ENCODE results near the gene IQCK.

IQCK gene

DNA sequence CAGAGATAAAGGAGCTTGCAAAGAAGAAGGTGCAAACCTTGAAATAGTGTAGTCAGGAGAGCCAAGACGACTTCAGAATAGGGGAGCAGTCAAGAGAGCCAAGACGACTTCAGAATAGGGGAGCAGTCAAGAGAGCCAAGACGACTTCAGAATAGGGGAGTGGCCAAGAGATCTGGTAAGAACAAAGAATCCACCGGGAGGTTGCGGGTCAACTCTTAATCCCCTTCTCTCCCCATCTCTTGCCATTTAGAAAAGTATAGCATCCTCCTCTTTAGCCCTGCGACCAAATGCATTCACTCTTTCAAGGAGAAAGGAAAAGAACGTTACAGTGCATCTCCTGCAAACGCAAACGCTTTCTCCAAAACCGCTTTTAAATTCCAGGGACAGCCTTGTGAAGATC is 757 bp upstream of the IQCK start:
- DNase-seq (ENCODE audit: low spot score) (no peak), FAIRE-seq (no peak)

DNA sequence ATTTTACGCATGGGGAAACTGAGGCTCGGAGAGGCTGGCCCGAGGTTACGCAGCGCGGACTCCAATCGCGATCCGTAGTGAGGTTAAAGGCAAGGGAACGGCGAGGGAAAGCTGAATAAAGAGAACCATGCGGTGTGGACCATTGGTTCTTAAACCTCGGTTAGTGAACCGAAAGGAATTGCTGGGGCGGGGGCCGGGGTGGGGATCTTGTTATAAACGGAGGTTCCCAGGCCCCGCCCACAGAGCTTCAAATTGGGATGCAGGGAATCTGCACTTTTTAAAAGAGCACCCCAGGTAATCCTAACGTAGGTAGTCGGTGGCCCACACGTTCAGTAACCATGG is 524 bp downstream of the IQCK start:
- no peak for FAIRE-seq
- DNase-seq (ENCODE audit: low spot score): no peak

DNA sequence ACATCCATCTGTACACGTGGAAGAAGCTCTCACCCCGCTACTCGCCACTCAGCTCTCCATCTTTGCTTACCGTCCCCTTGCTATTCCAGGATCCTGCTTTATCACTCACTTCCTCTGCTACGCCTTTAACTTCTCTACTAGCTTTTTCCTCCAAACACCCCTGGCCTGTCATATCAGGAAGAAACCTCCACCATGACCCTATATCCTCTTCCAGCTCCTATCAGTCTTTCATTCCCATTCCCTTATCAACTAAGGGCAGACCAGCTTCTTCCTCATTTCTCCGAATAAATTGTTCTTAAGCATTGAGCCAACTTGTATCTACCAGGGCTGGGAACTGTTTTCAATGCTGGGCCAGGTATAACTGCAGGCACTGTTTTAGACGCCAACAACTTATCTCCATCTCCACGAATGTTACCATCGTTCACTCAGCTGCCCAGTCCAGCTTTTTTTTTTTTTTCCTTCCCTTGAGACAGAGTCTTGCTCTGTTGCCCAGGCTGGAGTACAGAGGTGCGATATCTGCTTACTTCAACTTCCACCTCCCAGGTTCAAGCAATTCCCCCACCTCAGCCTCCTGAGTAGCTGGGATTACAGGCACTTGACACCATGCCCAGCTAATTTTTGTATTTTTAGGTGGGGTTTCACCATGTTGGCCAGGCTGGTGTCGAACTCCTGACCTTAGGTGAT is 4.3 kb downstream of the IQCK start:
- FAIRE-seq: no peak
- DNase-seq (ENCODE audit: low spot score): no peak

DNA sequence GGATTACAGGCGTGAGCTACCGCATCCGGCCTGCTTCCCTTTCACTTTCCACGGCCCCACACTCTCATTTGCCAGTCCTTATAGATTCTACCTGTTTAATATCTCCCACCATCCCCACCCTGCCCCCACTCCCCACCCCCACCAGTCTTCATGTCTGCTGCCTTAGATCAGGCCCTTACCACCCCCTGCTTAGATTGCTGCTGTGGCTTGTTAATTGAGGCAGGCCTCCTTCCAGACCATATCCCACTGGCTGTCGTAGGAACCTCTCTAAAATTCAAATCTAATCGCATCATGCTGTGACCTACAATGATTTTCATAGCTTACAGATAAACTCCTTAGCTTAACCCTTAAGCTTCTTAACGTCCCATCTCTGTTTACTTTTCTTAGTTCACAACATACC is 4.9 kb downstream of the IQCK start:
- no peak for FAIRE-seq
- DNase-seq (ENCODE audit: low spot score): no peak

DNA sequence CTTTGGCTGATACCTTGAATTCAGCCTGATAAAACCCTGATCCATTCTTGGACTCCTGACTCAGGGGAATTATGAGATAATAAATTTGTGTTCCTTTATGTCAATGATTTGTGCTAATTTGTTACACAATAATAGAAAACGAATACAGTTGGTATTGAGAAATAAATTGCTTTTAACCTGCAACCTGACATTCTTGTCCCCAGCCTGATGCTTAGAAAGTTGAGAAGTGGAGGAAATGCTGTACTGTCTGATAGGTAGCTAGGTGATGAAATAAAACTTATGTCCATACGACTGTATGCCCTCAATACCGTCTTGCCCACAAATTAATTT is 10.5 kb downstream of the IQCK start:
- no peak for FAIRE-seq
- DNase-seq (ENCODE audit: low spot score): no peak

DNA sequence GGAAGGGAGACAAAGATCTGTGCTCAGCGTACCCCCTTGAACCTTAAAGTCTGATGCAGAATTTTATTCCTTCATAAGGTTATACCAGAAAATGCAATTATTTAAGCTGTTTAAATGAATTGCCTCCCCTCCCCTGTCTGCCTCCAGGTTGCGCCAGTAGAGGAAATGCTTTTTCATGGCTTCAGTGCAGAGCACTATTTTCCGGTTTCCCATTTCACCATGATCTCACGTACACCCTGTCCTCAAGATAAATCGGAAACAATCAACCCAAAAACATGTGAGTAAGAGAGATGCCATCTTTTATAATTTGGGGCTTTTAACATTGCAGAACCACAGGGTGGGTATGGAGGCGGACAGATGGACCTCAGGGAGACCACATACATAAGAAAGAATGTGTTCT is 15.5 kb downstream of the IQCK start:
- no peak for FAIRE-seq
- no peak for DNase-seq (ENCODE audit: low spot score)

DNA sequence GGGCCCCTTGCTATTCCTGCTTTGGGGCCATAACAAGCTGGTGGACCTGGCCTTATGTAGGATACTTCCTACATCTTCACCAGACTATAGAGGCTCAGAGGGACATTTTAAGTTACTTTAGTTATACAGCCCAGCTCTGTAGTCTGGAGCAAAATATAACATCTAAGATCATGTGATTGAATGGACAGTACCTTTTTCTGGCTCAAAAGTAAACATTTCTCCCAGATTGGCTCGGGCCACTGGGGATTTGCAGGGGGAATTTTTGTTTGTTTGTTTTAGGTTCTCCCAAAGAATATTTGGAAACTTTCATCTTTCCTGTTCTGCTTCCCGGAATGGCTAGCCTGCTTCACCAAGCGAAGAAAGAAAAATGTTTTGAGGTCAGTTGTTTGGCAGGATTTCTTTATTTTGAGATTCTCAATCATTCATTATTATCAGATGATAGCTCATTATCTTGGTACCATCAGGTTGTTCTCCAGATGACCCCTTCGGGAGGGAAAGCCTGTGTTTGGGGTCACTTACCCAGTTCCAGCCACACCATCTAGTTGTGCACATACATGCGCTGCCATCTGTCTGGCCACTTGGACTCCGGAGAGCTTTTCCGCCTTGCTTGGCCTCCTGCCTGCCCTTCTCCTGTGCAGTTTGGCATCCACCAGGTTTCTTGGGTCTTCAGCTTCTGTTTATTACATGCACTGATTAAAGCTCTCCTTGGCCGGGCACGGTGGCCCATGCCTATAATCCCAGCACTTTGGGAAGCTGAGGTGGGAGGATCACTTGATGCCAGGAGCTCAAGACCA is 17.2 kb downstream of the IQCK start:
- DNase-seq (ENCODE audit: low spot score): no peak
- FAIRE-seq: no peak

DNA sequence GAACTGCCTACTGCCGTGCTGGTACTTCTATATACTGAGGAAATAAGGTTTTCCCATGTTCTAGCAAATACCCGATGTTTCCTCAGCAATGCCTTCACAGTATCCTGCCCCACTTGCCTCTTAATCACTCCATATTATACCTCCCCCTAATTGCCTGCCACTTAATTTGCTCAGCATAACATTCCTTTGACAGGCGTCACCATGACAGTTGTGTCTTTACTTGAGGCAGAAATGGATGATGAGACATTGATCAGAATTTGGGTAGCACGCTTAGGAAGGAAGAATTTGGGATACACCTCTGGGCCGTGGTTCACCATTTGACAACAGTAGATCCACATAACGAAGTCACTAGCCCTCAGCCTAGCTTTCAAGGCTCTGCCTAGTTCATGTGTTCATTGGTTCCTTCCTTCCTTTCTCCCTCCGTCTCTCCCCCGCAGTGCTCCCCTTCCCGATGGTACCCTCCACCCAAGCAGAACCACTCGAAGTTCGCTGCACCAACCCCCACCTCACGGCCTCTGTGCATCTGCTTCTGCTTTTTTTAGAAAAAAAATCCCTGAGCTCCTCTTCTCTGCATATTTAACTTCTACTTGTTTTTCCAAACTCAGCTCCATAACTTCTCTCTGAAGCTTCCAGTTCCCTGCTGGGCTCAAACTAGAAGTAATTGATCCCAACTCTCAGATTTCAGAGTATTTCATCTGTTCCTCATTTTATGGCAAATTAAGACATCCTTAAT is 19.4 kb downstream of the IQCK start:
- FAIRE-seq (no peak), DNase-seq (ENCODE audit: low spot score) (no peak)

DNA sequence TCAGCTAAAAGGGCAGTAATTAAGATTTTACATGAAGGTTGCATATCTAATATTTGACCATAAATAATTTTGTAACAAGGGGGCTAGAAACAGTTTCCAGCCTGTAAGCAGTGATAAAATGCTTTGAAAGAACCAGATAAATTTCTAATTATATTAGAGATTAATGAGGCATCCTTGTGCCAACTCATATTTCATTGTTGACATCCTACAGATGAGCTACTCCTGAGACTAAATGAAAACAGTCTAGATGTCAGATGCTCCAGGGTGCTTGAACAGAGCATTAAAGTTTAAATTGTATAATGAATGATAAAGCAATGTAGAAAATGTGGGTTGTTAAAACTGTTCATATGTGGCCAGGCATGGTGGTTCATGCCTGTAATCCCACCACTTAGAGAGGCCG is 23.3 kb downstream of the IQCK start:
- DNase-seq (ENCODE audit: low spot score) (no peak), FAIRE-seq (no peak)

DNA sequence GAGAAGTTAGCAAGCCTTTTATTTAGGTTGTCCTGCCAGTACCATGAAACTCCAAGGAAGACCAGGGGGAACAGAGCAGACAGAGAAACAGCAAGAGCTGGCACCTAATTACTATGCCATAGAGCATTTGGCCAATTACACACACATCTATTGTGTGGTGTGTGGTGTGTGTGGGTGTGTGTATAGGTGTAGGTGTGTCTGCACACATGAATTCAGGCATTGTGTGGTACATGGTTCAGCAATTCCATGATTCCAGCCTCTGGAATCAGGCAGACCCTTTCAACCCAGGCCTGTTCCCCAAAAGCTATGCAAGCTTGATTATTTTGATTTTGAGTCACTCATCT is 25.7 kb downstream of the IQCK start:
- no peak for DNase-seq (ENCODE audit: low spot score)
- no peak for FAIRE-seq

DNA sequence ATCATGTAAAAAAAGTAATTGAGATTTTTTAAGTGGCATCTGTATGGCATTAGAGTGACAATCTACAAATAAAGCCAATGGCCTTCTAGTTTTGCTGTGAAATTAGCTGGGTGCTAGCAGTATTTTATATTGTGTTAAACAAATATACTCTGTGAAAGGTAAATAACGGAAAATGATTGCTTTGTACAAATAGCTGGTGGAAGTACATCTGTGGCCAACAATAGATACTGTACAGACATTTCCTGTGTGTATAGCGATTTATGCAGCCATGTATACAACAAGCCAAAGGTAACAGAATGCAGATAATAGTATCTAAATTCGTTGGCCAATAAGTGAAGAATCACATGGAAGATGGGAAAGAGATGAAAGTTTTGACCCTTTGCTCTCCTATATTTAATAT is 26.6 kb downstream of the IQCK start:
- DNase-seq (ENCODE audit: low spot score) (no peak), FAIRE-seq (no peak)

DNA sequence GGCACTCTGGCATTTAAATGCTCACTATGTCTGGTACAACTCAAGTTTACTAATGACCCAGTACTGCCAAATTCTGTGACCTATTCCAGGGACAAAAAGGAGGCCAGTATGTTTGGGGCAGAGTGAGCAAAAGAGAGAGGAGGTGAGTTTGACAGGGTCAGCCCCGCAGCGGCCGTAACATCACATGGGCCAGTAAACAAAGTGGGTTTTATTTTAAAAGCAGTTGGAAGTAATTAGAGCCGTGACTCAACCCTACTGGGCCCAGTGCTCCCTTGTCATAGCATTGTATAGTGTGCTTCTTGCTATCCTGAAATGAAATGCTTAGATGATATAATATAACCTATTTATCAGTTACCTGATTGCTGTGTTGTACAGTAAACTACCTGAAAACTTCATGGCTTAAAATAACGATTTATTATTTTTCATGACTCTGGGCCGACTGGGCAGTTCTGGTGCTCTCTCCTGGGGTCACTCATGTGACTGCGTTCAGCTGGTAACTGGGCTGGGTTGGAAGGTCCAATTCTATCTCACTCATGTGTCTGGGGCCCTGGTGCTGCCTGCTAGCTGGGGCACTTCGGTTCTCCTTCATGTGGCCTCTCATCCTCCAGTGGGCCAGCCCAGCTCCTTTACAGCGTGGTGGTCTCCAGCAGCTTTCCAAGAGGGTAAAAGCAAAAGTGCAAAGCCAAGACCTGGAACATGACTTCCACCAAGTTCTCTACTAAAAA is 27.4 kb downstream of the IQCK start:
- DNase-seq (ENCODE audit: low spot score) (no peak), FAIRE-seq (no peak)

DNA sequence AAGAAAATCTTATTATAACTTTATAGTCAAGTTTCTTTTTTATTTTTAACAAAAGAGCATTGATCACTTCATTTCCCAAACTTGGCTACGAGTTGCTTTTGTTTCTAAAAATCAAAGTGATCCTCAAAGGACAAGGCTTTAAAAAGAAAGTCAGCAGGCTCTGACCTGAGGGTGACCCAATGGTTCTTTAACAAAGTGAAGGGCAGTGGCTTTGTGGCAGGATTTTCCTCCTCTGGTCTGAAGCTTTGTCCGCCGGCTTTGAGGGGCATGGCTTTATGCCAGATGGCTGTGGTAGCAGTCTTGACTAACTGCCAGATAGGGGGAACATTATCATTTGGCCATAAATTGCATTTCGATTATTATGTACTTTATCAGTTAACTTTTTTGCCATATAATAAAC is 28.5 kb downstream of the IQCK start:
- FAIRE-seq (no peak), DNase-seq (ENCODE audit: low spot score) (no peak)

DNA sequence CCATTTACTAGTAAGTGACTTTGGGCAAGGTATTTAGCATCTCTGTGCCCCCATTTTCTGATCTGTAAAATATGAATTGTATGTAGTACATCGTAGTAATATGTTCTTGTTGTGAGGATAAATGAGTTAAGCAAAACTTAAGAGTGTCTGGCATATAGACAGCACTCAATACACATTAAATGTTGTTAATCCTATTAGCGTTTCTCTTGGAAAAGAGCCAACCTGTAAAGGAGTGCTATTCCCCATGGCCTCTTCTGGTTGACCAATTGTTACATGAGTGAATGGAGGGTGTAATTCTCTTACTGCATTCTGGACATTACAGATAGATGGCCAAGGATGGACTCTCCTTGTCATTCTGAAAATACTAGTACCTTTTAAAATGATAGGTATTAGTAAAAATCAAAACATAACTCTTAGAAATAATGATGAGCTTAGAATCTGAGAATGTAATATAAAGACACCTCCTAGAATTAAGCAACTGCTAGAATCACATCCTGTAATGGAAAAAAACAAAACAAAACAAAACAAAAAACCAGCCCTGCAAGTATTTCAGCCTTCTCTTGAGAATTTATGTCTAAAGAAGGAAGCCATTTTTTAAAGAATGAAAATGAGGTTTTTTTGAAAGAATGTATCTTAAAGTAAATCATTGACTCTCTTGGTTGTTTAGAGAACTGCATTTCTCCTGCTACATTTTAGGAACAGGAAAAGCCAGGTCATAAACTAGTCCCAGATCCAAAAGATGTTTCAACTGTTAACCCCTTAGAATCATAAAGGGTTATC is 30.5 kb downstream of the IQCK start:
- FAIRE-seq: no peak

DNA sequence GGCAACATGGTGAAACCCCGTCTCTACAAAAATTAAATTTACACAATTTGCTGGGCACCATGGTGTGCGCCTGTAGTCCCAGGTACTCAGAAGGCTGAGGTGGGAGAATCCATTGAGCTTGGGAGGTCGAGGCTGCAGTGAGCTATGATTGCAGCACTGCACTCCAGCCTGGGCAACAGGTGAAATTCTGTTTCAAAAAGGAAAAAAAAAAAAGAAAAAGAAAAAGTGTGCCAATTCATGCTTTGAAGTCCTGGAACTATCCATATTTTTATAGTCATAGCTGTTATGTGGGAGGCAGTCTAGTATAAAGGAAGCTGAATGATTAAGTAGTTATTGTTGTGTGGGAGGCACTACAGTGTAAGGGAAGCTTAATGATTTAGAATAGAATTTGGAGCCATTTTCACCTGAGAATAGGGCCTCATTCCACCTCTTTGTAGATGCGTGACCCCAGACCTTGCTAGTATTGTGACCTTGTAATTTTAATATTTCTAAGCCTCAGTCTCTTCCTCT is 31.6 kb downstream of the IQCK start:
- no peak for DNase-seq (ENCODE audit: low spot score)
- FAIRE-seq: no peak

More for the DNA sequence above, 30.5 kb downstream of the IQCK start:
- no peak for DNase-seq (ENCODE audit: low spot score)

DNA sequence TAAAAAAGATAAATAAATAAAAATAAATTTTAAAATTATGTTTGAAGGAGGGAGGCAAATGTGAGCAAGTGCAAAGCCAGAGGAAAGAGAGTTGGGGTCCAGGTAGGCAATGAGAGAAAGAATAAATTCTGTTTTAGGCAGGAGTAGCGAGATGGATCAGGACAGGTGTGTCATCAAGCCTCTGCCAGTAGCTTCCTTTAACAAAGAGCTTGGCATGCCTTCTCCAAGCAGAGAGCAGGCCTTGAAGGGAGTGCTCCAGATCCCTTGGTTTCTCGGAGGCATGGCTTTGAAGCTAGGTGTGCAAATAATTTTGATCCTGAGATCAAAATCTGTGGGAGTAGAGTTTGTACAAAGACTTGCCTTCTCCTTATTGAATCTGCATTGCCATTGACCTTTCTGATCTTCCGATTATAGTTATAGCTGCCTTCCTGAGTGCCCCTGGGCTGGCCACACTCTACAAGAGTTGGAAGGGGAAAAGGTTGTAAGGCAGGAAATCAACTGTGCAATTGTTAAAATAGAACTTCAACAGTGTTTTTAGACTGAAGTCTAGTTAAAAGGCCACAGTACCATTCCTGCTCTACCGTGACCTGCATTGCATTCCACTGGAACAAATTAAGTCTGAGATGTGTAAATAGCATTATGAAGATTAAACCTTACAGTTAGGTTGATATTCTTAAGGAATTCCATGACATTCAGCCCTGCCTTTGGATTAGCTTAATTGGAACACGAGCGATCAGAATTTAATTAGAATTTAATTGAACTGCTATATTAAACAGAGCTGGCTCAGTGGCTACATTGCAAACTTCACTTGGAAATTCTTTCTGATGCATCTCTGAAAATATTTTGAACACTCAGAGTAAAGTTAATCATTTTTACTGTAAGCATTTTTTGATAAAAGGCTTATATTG is 33.7 kb downstream of the IQCK start:
- DNase-seq (ENCODE audit: low spot score) (no peak), FAIRE-seq (no peak)

DNA sequence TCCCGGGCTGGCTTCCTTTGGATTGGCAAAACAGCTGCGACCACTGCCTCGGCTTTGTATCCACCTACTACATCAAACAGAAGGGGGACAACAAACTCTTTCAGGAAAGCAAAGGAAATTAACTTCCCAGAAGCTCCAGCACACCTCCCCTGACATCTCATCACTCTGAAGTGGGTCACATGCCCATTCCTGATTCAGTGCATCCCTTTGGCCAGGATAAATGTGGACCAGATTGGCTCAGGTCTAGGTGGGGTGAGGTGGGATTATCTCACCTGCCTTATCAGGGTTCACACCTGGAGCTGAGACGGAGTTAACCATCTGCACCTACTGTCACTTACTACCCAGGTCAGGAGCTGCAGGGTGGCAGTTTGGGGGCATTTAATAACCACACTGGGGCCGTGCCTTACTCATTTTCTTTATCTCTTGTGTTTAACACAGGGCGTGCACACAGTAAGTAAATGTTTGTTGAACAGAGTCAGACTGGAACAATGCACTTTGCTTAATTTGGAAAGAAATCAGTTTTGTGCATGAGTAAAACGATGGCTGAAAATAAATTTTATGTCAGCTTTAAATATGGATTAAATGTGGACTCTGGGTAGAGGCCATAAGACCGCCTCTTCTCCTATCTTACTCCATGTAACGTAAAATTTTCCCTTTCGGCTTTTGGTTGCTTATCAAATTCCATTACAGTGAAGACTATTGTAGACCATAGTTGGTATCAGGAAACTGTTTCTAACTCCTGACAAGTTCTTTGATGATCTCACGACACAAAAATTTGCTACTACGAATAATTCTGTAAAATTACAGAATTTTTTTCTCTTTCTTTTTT is 36.0 kb downstream of the IQCK start:
- DNase-seq (ENCODE audit: low spot score) (no peak), FAIRE-seq (no peak)

DNA sequence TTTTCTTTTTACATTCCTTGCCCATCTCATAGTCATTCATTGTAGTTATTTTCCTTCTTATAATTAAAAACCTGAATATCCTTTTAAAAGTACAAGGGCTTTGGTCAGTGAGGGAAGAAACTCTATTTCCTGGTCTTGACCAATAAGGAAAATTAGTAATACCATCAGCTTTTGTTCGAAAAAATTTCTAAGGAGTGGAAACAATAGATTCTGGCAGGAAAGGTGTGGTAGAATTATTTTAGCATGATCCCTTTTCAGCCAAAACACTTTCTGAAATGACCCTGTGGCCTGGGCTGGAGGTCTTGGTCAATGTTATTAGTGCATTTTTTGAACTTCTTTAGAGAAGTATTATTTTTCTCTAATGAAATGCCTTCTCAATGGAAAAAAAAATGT is 36.6 kb downstream of the IQCK start:
- no peak for DNase-seq (ENCODE audit: low spot score)
- FAIRE-seq: no peak

DNA sequence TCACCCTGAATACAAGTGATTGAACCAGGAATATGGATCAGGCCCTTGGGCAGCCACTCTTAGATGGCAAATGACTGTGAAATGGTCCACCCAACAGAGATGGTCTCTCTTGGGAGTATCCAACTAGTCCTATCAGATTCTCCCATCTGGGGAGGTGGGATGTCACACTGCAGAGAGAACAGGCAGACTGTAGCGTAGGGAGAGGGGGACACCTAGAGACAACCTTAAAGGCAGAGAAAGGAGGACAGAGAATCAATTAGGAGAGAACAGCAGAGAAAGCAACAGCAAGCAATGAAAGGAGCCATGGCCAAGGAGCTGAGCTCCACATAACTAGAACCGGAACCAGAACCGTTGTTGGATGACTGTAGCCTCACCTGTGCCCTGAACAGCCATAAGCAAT is 37.2 kb downstream of the IQCK start:
- FAIRE-seq: no peak
- no peak for DNase-seq (ENCODE audit: low spot score)
